Right lobe of liver (tissue), 4 donors: Measurements from ENCODE around the gene GSDMA.

Experiments used
- POLR2A ChIP-seq: fragments of 450-650 bp; IDR thresholded peaks from one replicate; pipeline ENCODE4 v1.6.1; 2017; ENCODE audit warnings: antibody characterized with exemption, mild to moderate bottlenecking
- TF ChIP-seq, protein P1 (sequence below), 4 donors: fragments of 200-600 bp in 3 of 4; fragments of 450-650 bp in 1 of 4; IDR thresholded peaks; one replicate each; pipeline versions ENCODE4 v1.5.1 to v1.8.0; 2016 to 2022; ENCODE audit warnings: antibody characterized with exemption in 4 of 4, mild to moderate bottlenecking in 2 of 4
- donor health status: DM: no; HTN: no; CAD: no.
- donor health status: DM: no; HTN: no; CAD: no.
- donor health status: DM: no; HTN: yes; CAD: no.

DNA sequence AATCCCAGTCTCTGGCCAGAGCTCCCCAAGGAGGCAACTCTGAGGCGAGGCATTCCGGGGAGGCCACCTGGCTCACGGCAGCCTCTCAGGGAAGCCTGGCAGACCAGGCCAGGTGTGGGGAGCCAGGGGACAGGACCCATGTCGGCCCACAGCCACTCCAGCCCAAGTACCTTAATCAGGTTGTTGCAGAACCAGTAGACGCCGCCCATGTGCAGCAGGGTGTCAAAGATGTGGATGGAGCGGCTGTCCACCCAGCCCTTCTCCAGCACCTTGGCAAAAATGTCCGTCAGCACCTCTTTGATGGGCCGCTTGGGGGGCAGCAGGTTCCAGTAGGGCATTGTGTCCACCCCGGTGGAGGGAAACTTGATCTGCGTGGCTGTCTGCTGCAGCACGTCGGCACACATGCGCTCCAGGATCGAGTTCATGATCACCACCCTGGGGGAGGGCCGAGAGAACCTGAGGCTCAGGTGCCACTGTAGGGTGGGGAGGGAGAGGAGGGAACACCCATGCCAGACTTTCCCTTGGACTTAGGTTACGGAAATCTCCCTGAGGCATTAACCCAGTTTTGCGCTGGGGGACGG is 60.2 kb downstream of the GSDMA start:
- TF ChIP-seq, protein P1, sequence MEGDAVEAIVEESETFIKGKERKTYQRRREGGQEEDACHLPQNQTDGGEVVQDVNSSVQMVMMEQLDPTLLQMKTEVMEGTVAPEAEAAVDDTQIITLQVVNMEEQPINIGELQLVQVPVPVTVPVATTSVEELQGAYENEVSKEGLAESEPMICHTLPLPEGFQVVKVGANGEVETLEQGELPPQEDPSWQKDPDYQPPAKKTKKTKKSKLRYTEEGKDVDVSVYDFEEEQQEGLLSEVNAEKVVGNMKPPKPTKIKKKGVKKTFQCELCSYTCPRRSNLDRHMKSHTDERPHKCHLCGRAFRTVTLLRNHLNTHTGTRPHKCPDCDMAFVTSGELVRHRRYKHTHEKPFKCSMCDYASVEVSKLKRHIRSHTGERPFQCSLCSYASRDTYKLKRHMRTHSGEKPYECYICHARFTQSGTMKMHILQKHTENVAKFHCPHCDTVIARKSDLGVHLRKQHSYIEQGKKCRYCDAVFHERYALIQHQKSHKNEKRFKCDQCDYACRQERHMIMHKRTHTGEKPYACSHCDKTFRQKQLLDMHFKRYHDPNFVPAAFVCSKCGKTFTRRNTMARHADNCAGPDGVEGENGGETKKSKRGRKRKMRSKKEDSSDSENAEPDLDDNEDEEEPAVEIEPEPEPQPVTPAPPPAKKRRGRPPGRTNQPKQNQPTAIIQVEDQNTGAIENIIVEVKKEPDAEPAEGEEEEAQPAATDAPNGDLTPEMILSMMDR (IDR thresholded peaks at IDR 0.05), result no peak
- TF ChIP-seq POLR2A, result no peak
